GM12864 (cell line): Measurements from ENCODE around the gene KIAA0753.

ENCODE experiments used
- DNase-seq: peaks from one replicate; pipeline ENCODE4 v3.0.0-alpha.2; 2011; ENCODE audit warnings: low read depth
- H3K4me3 ChIP-seq: 2 replicates; pipeline ENCODE4 v1.5.1; 2011; ENCODE audit warnings: mild to moderate bottlenecking, low read depth, low read length, control low read depth
- TF ChIP-seq, protein P1 (sequence below): IDR thresholded peaks from 2 replicates; pipeline ENCODE4 v1.5.1; 2011; ENCODE audit warnings: low read depth, mild to moderate bottlenecking, moderate library complexity, low read length, control low read depth, inconsistent platforms; ENCODE audit errors: missing control alignments

Gene KIAA0753

DNA sequence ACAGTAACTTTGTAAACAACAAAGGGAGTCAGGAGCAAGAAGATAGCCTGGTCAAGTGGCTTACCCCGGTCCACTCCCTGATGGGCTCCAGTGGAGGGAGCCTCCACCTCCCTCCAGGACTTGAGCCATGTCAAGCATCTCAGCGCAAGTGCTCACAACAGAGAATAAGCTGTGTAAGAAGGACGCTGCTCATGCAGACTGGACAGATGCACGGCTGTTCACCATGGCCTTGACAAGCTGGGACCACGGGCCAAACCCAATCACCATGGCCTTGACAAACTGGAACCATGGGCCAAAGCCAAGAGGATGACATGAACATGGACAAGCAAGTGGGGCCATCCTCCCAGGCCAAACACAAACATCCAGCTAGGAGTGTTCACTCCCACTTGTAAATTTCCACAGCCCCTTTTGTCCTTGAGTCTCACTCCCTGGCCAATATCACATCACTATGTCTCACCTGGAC, 80.7 kb downstream of the KIAA0753 start:
- DNase-seq, result no peak

DNA sequence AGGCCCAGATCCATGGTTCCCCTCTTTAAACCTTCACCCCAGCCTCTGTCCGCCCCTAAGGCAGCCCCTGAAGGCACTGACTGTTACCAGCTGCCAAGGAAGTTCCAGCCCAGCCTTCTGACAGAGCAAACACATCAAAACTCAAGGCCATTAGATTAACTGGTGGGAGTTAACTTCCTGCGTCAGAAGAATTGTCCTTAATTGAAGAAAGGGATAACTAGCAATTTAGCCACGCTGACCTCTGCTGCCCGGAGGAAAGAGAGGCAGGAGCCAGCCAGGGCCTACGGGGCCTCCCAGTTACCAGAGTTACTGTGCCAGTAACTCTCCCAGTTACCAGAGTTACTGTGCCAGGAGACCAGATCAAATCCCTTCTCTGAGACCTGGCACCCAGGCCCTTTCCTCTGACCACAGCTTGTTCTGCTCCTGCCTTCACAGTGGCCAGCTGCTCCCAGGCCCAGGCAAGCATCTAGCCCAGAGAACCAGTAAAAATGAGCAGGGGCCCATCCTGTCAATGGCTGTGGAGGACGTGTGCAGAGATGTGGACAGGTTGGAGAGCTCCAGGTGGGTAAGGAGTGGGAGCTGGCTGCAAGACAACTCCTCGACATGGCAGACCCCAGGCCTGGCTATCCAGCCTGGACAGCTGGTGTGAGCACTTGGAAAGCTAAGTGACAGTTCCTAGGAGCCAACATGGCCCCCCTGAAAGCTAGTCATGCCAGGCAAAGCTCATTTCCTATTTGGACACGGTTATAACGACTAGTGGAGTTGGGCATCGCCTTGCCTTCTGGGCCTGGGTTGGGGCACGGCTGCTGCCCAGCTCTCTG, 81.4 kb downstream of the KIAA0753 start:
- H3K4me3 ChIP-seq, result no peak overlapping the region
- no peak for DNase-seq
- TF ChIP-seq, protein P1, sequence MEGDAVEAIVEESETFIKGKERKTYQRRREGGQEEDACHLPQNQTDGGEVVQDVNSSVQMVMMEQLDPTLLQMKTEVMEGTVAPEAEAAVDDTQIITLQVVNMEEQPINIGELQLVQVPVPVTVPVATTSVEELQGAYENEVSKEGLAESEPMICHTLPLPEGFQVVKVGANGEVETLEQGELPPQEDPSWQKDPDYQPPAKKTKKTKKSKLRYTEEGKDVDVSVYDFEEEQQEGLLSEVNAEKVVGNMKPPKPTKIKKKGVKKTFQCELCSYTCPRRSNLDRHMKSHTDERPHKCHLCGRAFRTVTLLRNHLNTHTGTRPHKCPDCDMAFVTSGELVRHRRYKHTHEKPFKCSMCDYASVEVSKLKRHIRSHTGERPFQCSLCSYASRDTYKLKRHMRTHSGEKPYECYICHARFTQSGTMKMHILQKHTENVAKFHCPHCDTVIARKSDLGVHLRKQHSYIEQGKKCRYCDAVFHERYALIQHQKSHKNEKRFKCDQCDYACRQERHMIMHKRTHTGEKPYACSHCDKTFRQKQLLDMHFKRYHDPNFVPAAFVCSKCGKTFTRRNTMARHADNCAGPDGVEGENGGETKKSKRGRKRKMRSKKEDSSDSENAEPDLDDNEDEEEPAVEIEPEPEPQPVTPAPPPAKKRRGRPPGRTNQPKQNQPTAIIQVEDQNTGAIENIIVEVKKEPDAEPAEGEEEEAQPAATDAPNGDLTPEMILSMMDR, result no peak

More for the DNA sequence above, 80.7 kb downstream of the KIAA0753 start:
- TF ChIP-seq, protein P1, result no peak
- no peak overlapping the region for H3K4me3 ChIP-seq

DNA sequence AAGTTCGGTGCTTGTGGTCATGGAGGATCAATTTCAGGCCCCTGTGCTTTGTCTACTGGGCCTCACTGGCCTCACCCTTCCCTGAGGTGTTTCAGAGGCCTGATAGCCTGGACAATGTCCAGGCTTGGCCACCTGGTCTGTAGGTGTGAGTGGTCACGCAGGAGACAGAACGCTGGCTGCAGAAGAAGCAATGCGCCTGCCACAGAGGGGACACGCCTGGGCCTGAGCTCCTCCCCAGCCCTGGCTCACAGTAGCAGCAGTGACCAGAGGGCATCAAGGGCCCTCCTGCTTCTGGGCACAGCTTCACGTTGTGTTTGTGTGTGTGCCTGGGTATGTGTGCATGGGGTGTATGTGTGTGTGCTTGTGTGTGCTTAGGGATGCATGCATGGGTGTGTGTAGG, 82.2 kb downstream of the KIAA0753 start:
- DNase-seq, result no peak
- TF ChIP-seq, protein P1, result no peak
- no peak overlapping the region for H3K4me3 ChIP-seq

DNA sequence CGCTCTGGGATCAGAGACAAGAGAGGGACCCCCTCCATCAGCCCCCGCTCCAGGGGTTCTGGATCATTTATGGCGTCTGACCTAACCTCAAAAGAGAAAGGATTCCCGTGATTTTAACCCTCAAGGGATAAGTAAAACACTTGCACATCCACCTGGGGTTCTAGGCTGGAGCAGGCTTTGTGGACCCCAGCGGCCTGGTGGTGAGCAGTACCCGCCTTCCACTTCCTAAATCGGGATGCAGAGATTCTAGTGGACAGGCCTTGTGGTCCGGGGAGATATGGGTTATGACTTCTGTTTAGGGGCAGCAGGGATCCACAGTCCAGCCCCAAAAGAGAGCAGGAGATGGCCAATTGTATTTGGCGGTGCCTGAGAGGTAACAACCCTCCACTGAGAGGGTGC, 83.5 kb downstream of the KIAA0753 start:
- TF ChIP-seq, protein P1, result no peak
- DNase-seq, result no peak
- H3K4me3 ChIP-seq, result no peak overlapping the region

DNA sequence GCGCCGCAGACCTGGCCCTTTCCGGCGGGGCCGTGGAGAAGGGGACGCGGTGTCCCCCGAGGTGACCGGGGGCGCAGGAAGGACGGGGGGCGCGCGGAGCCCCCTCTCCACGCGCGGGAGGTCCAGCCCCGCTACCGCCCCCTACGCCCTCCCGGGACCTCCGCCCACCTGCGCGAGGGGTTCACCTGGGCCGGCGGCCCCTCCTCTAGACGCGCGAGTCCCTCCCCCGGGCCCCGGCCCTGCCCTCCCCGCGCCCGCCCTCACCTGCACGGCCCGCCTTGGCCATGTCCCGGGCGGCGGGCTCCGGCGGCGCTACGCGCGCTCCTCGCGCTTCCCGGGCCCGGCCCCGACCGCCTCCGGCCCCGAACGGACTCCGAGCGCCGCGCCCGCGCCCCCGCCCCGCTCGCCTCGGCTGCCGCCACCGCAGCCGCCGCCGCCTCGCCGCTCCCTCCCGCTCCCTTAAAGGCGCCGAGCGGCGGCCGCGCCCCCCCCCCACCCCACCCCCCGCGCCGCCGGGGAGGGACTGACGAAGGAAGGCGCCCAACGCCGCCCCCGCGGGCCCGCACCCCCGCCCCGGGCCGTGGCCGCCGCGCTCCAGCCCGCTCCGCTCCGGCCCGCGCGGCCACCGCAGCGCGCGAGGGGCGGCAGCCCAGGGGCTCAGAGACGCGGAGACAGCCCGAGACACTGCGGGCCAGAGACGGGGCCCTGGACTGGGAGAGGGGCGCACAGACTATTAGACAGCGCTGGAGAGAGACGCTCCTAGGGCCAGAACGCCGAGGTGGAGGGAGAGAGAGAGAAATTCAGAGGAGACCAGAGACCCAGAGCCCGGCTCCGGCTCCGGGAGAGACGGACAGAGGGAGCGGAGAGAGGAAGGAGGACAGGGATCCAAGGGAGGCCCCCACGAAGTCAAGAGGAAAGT, 84.1 kb downstream of the KIAA0753 start, which contains the start of gene PITPNM3:
Gene PITPNM3, minus strand, starts transcription at position 435 of the 919 bp plus-strand sequence. Its CDS starts 149 bp downstream, at position 286.
- no peak within 1 kb of the TSS for H3K4me3 ChIP-seq
- TF ChIP-seq, protein P1, result no peak
- no peak for DNase-seq

DNA sequence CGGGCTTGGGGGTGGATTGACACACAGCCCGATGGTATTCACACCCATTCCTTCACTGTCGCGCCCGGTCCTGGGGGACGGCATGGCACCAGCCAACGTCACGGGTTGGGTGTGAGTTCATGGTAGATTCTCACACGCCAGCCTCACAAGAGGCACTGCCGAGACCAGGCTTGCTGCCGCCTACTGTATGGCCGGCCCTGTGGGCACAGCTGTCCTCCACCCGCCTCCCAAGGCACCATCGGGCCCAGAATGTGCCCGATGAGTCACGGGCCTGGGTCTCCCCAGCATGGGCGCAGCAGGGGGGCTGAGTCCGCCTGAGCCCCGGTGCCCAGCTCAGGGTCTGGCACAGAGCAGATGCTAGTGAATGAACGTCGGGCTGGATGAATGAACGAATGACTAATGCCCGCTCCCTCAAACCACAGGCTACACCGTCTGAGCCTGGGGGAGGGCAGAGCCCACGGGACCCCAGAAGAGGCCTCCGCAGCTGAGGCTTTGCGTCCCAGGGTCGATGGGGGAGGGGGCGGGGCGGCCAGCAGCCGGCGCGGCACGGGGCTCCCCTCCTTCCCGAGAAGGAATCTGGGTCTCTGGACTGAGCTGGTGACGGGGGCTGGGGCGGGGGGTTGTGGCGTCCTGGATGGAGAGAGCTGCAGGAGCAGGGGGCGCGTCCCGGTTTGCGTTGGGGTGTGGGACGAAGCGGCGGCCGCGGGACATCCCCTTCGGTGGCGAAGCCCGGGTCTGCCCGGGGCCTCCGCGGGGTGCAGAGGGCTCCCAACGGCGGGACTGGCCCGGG, 85.0 kb downstream of the KIAA0753 start:
- DNase-seq, result no peak
- TF ChIP-seq, protein P1, result no peak
- no peak overlapping the region for H3K4me3 ChIP-seq
